Neural crest cell (in vitro differentiated cells): ENCODE results near the gene MAP2K2. TPM values are rescaled to one million over a fixed set of nuclear protein-coding genes. Genes with fewer than 3 reads are reported as not detected.
A peak's percentile ranks its signal among the peaks of the same experiment; 100 is the strongest.

Source experiments
- DNase-seq: peaks from one replicate; pipeline ENCODE4 v3.0.0; 2021; ENCODE audit warnings: low read depth, mixed read lengths, low spot score
- H3K27ac Mint-ChIP-seq: one replicate; pipeline ENCODE4 v1.8.0; 2021; ENCODE audit warnings: mild to moderate bottlenecking, mixed read lengths; ENCODE audit not compliant: unreplicated experiment
- H3K27me3 Mint-ChIP-seq: 2 replicates; pipeline ENCODE4 v1.8.0; 2021; ENCODE audit warnings: low read depth, mild to moderate bottlenecking, mixed read lengths
- H3K36me3 Mint-ChIP-seq: 2 replicates; pipeline ENCODE4 v1.8.0; 2021; ENCODE audit warnings: low read depth, mild to moderate bottlenecking, mixed read lengths
- H3K4me1 Mint-ChIP-seq: 2 replicates; pipeline ENCODE4 v1.8.0; 2021; ENCODE audit warnings: mixed read lengths
- H3K4me3 Mint-ChIP-seq: one replicate; pipeline ENCODE4 v1.8.0; 2021; ENCODE audit warnings: mild to moderate bottlenecking, mixed read lengths
- H3K9me3 Mint-ChIP-seq: 2 replicates; pipeline ENCODE4 v1.8.0; 2021; ENCODE audit warnings: mixed read lengths
- CTCF ChIP-seq: fragments of 200-600 bp; sonication (generic); conservative IDR thresholded peaks from 2 replicates; pipeline ENCODE4 v1.5.0; 2021; ENCODE audit warnings: antibody characterized with exemption, mild to moderate bottlenecking
- total RNA-seq: library from RNA; stranded (reverse); gene quantifications from 2 replicates; pipeline ENCODE4 v1.2.1, GENCODE V29; 2021

The MAP2K2 gene
- total RNA-seq, 1 donor from 2014 or later = 178 TPM

- peaks cover 6% of the 10 kb centered on the region for H3K4me1 Mint-ChIP-seq
- H3K9me3 Mint-ChIP-seq = no peaks in the 10 kb centered on the region
- peak overlapping the region; percentile 72 for H3K4me3 Mint-ChIP-seq
- H3K27me3 Mint-ChIP-seq = peaks cover 3% of the 10 kb centered on the region
- TF ChIP-seq CTCF = no peak
- H3K36me3 Mint-ChIP-seq = no peaks in the 10 kb centered on the region
- no peak overlapping the region for H3K27ac Mint-ChIP-seq
- no peak for DNase-seq
These were observed 62.1 kb downstream of the MAP2K2 start for GRCh38 chr19:4061683-4062418.

- Mint-ChIP-seq H3K4me1 (peaks cover 6% of the 10 kb centered on the region), H3K27ac (no peak overlapping the region), H3K27me3 (peaks cover 3% of the 10 kb centered on the region), H3K4me3 (peak overlapping the region; percentile 15), H3K9me3 (no peaks in the 10 kb centered on the region), H3K36me3 (no peaks in the 10 kb centered on the region)
- no peak for DNase-seq
- TF ChIP-seq CTCF = no peak
These were observed 62.7 kb downstream of the MAP2K2 start for GRCh38 chr19:4061178-4061682.

GRCh38 chr19:4060621-4061177, 63.2 kb downstream of the MAP2K2 start:
- H3K27ac Mint-ChIP-seq = no peak overlapping the region
- H3K27me3 Mint-ChIP-seq = peaks cover 3% of the 10 kb centered on the region
- no peak for TF ChIP-seq CTCF
- peak overlapping the region; percentile 67 for H3K4me3 Mint-ChIP-seq
- no peak for DNase-seq
- H3K36me3 Mint-ChIP-seq = no peaks in the 10 kb centered on the region
- peaks cover 6% of the 10 kb centered on the region for H3K4me1 Mint-ChIP-seq
- H3K9me3 Mint-ChIP-seq = no peaks in the 10 kb centered on the region

GRCh38 chr19:4059891-4060620, 63.9 kb downstream of the MAP2K2 start:
- DNase-seq = no peak
- peak overlapping the region; percentile 27 for H3K27ac Mint-ChIP-seq

More at GRCh38 chr19:4059891-4060620, 63.9 kb downstream of the MAP2K2 start:
- H3K36me3 Mint-ChIP-seq = no peaks in the 10 kb centered on the region
- H3K4me1 Mint-ChIP-seq = peaks cover 6% of the 10 kb centered on the region
- no peak for TF ChIP-seq CTCF
- peaks cover 3% of the 10 kb centered on the region for H3K27me3 Mint-ChIP-seq
- no peaks in the 10 kb centered on the region for H3K9me3 Mint-ChIP-seq
- peak overlapping the region; percentile 67 for H3K4me3 Mint-ChIP-seq
